H9 (cell line): ENCODE measurements around the gene DLAT. TPM values are rescaled to one million over a fixed set of nuclear protein-coding genes. Genes with fewer than 3 reads are reported as not detected.

Source experiments
- DNase-seq: peaks from one replicate; pipeline ENCODE4 v3.0.0-alpha.2; 2017
- H2AFZ ChIP-seq: one replicate; pipeline ENCODE4 v1.6.1; 2013; ENCODE audit warnings: mild to moderate bottlenecking, low read length, control low read depth, moderate library complexity
- H2AK5ac ChIP-seq: 2 replicates; pipeline ENCODE4 v1.6.1; 2013; ENCODE audit warnings: low read length, control low read depth, mixed read lengths; ENCODE audit not compliant: insufficient read length
- H2BK120ac ChIP-seq: one replicate; pipeline ENCODE4 v1.6.1; 2013; ENCODE audit warnings: low read depth, mild to moderate bottlenecking, low read length, control low read depth, inconsistent platforms; ENCODE audit not compliant: poor library complexity, severe bottlenecking
- H2BK12ac ChIP-seq: 2 replicates; pipeline ENCODE4 v1.6.1; 2013; ENCODE audit warnings: low read length, control low read depth, mixed read lengths, low read depth; ENCODE audit not compliant: insufficient read length
- H2BK15ac ChIP-seq: 2 replicates; pipeline ENCODE4 v1.6.1; 2013; ENCODE audit warnings: low read depth, low read length, control low read depth
- H2BK20ac ChIP-seq: one replicate; pipeline ENCODE4 v1.6.1; 2013; ENCODE audit warnings: low read depth, mild to moderate bottlenecking, low read length, control low read depth, inconsistent platforms; ENCODE audit not compliant: poor library complexity, severe bottlenecking
- H2BK5ac ChIP-seq: 2 replicates; pipeline ENCODE4 v1.6.1; 2013; ENCODE audit warnings: low read length, control low read depth, mixed read lengths; ENCODE audit not compliant: insufficient read length
- H3K14ac ChIP-seq: 2 replicates; pipeline ENCODE4 v1.6.1; 2013; ENCODE audit warnings: low read length, control low read depth; ENCODE audit not compliant: insufficient read depth
- H3K18ac ChIP-seq: 2 replicates; pipeline ENCODE4 v1.6.1; 2013; ENCODE audit warnings: low read depth, mild to moderate bottlenecking, mixed read lengths, low read length, control low read depth; ENCODE audit not compliant: insufficient read length
- H3K23ac ChIP-seq: 2 replicates; pipeline ENCODE4 v1.6.1; 2013; ENCODE audit warnings: low read length, control low read depth, mixed read lengths, low read depth; ENCODE audit not compliant: insufficient read length
- H3K23me2 ChIP-seq: 2 replicates; pipeline ENCODE4 v1.6.1; 2013; ENCODE audit warnings: low read depth, mild to moderate bottlenecking, mixed read lengths, low read length, control low read depth; ENCODE audit not compliant: insufficient read length, poor library complexity, severe bottlenecking
- H3K27ac ChIP-seq: 2 replicates; pipeline ENCODE4 v1.5.1; 2013; ENCODE audit warnings: low read length, control low read depth, mixed read lengths, low read depth; ENCODE audit not compliant: insufficient read length
- H3K27me3 ChIP-seq: 2 replicates; pipeline ENCODE4 v1.6.1; 2013; ENCODE audit warnings: low read length, control low read depth, inconsistent platforms; ENCODE audit not compliant: insufficient read depth
- H3K4ac ChIP-seq: 2 replicates; pipeline ENCODE4 v1.6.1; 2013; ENCODE audit warnings: low read depth, mild to moderate bottlenecking, control low read depth, inconsistent platforms, low read length, moderate library complexity
- H3K4me1 ChIP-seq: 2 replicates; pipeline ENCODE4 v1.6.1; 2013; ENCODE audit warnings: low read length, control low read depth, inconsistent platforms; ENCODE audit not compliant: insufficient read depth
- H3K4me2 ChIP-seq: 2 replicates; pipeline ENCODE4 v1.6.1; 2013; ENCODE audit warnings: low read length, control low read depth, mixed read lengths; ENCODE audit not compliant: insufficient read length, insufficient read depth
- H3K56ac ChIP-seq: 2 replicates; pipeline ENCODE4 v1.6.1; 2013; ENCODE audit warnings: low read depth, mild to moderate bottlenecking, mixed read lengths, low read length, control low read depth; ENCODE audit not compliant: insufficient read length
- H3K79me1 ChIP-seq: 2 replicates; pipeline ENCODE4 v1.6.1; 2013; ENCODE audit warnings: low read depth, mild to moderate bottlenecking, moderate library complexity, low read length, control low read depth, inconsistent platforms; ENCODE audit not compliant: insufficient read depth, poor library complexity, severe bottlenecking
- H3K79me2 ChIP-seq: 2 replicates; pipeline ENCODE4 v1.6.1; 2013; ENCODE audit warnings: low read length, control low read depth, inconsistent platforms; ENCODE audit not compliant: insufficient read depth
- H3K9ac ChIP-seq: 2 replicates; pipeline ENCODE4 v1.6.1; 2013; ENCODE audit warnings: low read length, control low read depth, mixed read lengths; ENCODE audit not compliant: insufficient read length; ENCODE audit errors: extremely low read depth
- H3K9me3 ChIP-seq: one replicate; pipeline ENCODE4 v1.6.1; 2013; ENCODE audit warnings: low read depth, low read length, inconsistent platforms; ENCODE audit not compliant: control insufficient read depth
- H3T11ph ChIP-seq: one replicate; pipeline ENCODE4 v1.6.1; 2013; ENCODE audit warnings: mild to moderate bottlenecking, low read length, control low read depth, inconsistent platforms
- H4K20me1 ChIP-seq: one replicate; pipeline ENCODE4 v1.6.1; 2013; ENCODE audit not compliant: control insufficient read depth, insufficient read length, insufficient read depth
- H4K5ac ChIP-seq: 2 replicates; pipeline ENCODE4 v1.6.1; 2013; ENCODE audit warnings: low read depth, mild to moderate bottlenecking, mixed read lengths, low read length, control low read depth; ENCODE audit not compliant: insufficient read length
- H4K8ac ChIP-seq: replicated peaks from 2 replicates; pipeline ENCODE4 v1.6.1; 2013; ENCODE audit warnings: low read length, control low read depth, mixed read lengths, low read depth; ENCODE audit not compliant: insufficient read length
- H4K91ac ChIP-seq: 2 replicates; pipeline ENCODE4 v1.6.1; 2013; ENCODE audit warnings: low read depth, mild to moderate bottlenecking, moderate library complexity, mixed read lengths, low read length, control low read depth; ENCODE audit not compliant: insufficient read length
- H3K27ac Mint-ChIP-seq, 3 experiments: 2 replicates in 2 of 3; 3 replicates in 1 of 3; pipeline ENCODE4 v1.8.0; 2020 to 2021; ENCODE audit warnings: mixed read lengths in 3 of 3, mild to moderate bottlenecking in 1 of 3, moderate library complexity in 1 of 3
- H3K27me3 Mint-ChIP-seq: 2 replicates; pipeline ENCODE4 v1.8.0; 2021; ENCODE audit warnings: low read depth, mild to moderate bottlenecking, moderate library complexity, mixed read lengths
- H3K36me3 Mint-ChIP-seq, 3 experiments: 2 replicates in 2 of 3; 3 replicates in 1 of 3; pipeline ENCODE4 v1.8.0; 2020 to 2021; ENCODE audit warnings: low read depth in 3 of 3, mixed read lengths in 3 of 3; ENCODE audit not compliant: insufficient read depth in 1 of 3
- H3K4me1 Mint-ChIP-seq, 2 experiments: 2 replicates each; pipeline ENCODE4 v1.8.0; 2020; ENCODE audit warnings: mixed read lengths in 2 of 2
- H3K4me3 Mint-ChIP-seq, 2 experiments: 2 replicates in 1 of 2; 3 replicates in 1 of 2; pipeline ENCODE4 v1.8.0; 2020 to 2021; ENCODE audit warnings: mild to moderate bottlenecking in 2 of 2, mixed read lengths in 2 of 2, moderate library complexity in 1 of 2
- H3K9me3 Mint-ChIP-seq, 2 experiments: 2 replicates in 1 of 2; 3 replicates in 1 of 2; pipeline ENCODE4 v1.8.0; 2020; ENCODE audit warnings: mild to moderate bottlenecking in 2 of 2, mixed read lengths in 2 of 2, moderate library complexity in 1 of 2
- CTCF ChIP-seq: fragments of 200-600 bp; sonication (generic); conservative IDR thresholded peaks from 3 replicates; pipeline ENCODE4 v1.8.0; 2021; ENCODE audit warnings: antibody characterized with exemption, mild to moderate bottlenecking
- WGBS: extraction: QIAGEN DNeasy Blood & Tissue Kit; methylation state at CpG from one replicate; pipeline ENCODE4 v1.1.7; 2013; ENCODE audit warnings: missing lambda C conversion rate, low lambda C conversion rate, mixed read lengths; ENCODE audit not compliant: insufficient read length; ENCODE audit errors: extremely low coverage; 5-methylcytosine and 5-hydroxymethylcytosine counted together
- total RNA-seq: library from RNA; stranded (reverse); gene quantifications from 2 replicates; pipeline ENCODE4 v1.2.1, GENCODE V29; 2021

DLAT gene
- total RNA-seq, 1 experiment from 2014 or later: 58.4 TPM

- no peaks in the 10 kb centered on the region for H3K79me1 ChIP-seq
- no peak overlapping the region for H2BK120ac ChIP-seq
- no peaks in the 10 kb centered on the region for H3K9me3 ChIP-seq
- Mint-ChIP-seq H3K36me3 (peaks cover 5 to 24% (median 16%) of the 10 kb centered on the region in 3 experiments), H3K4me3 (peak overlapping the region in 1 of 2 experiments; percentile 39; a peak in 1 of 5 replicates), H3K9me3 (no peaks in the 10 kb centered on the region; a peak in 1 of 5 replicates), H3K27me3 (no peaks in the 10 kb centered on the region), H3K27ac (no peak overlapping the region), H3K4me1 (peaks cover 11 to 13% of the 10 kb centered on the region in 2 experiments)
- H3K4me2 ChIP-seq: no peak overlapping the region
- no peaks in the 10 kb centered on the region for H3K4me1 ChIP-seq
- no peaks in the 10 kb centered on the region for H3K27me3 ChIP-seq
- no peak overlapping the region for H3K23ac ChIP-seq
- H2AFZ ChIP-seq: no peak overlapping the region
- H3K18ac ChIP-seq: no peak overlapping the region
- no peak overlapping the region for H2BK12ac ChIP-seq
- no peak overlapping the region for H4K91ac ChIP-seq
- H3K23me2 ChIP-seq: peaks cover 3% of the 10 kb centered on the region
- no CpG with 5 or more reads among the region's 3 CpGs for WGBS
- no peak overlapping the region for H2AK5ac ChIP-seq
- no peaks in the 10 kb centered on the region for H4K20me1 ChIP-seq
- H3K14ac ChIP-seq: no peak overlapping the region
- H2BK15ac ChIP-seq: no peak overlapping the region
- no peak overlapping the region for H2BK20ac ChIP-seq
- H3K79me2 ChIP-seq: peaks cover 3% of the 10 kb centered on the region; the same call in 1 of the 2 replicates
- no peak overlapping the region for H3K56ac ChIP-seq
- H3K27ac ChIP-seq: no peak overlapping the region
- no peak overlapping the region for H3T11ph ChIP-seq
- no peak overlapping the region for H3K9ac ChIP-seq
- no peak; the same call in 2 of the 3 replicates for TF ChIP-seq CTCF
- DNase-seq: no peak
- H4K8ac ChIP-seq: no peak overlapping the region
- H3K4ac ChIP-seq: no peak overlapping the region
- no peak overlapping the region for H2BK5ac ChIP-seq
- no peak overlapping the region for H4K5ac ChIP-seq
These were observed 2.1 kb upstream of the DLAT start for GRCh38 chr11:112023104-112023503.
